K562 (cell line): ENCODE data around the gene TULP4. TPM values are rescaled to one million over a fixed set of nuclear protein-coding genes. Genes with fewer than 3 reads are reported as not detected.

Source experiments
- CTBP1 ChIP-seq: fragments of 450-650 bp; IDR thresholded peaks from 2 replicates; pipeline ENCODE4 v1.6.1; 2016; ENCODE audit warnings: borderline replicate concordance
- GABPB2 ChIP-seq: fragments of 250-450 bp; sonication (Bioruptor Pico); conservative IDR thresholded peaks from 2 replicates; pipeline ENCODE4 v1.5.1; 2021; ENCODE audit warnings: mild to moderate bottlenecking
- HES1 ChIP-seq: fragments of 450-650 bp; IDR thresholded peaks from 2 replicates; pipeline ENCODE4 v1.6.1; 2016; ENCODE audit warnings: low read depth, mild to moderate bottlenecking, moderate library complexity
- MLX ChIP-seq, 2 experiments: fragments of 450-650 bp in 1 of 2; sonication (generic) in 1 of 2; formaldehyde crosslinking; conservative IDR thresholded peaks; 2 replicates each; pipeline versions ENCODE4 v1.4.0 to v1.8.1; 2020 to 2022; ENCODE audit warnings: mild to moderate bottlenecking in 1 of 2, missing genetic modification reagents in 1 of 2
- NKRF ChIP-seq: fragments of 450-650 bp; IDR thresholded peaks from 2 replicates; pipeline ENCODE4 v1.6.1; 2016; ENCODE audit warnings: borderline replicate concordance
- SMAD1 ChIP-seq: fragments of 150-350 bp; IDR thresholded peaks from 2 replicates; pipeline ENCODE4 v1.6.1; 2014; ENCODE audit warnings: low read length, low read depth; ENCODE audit not compliant: partially characterized antibody
- ZBTB43 ChIP-seq: sonication (generic); formaldehyde crosslinking; IDR thresholded peaks from 2 replicates; pipeline ENCODE4 v1.8.0; 2023; ENCODE audit warnings: mild to moderate bottlenecking, missing genetic modification reagents
- ZNF184 ChIP-seq: sonication (generic); formaldehyde crosslinking; IDR thresholded peaks from 2 replicates; pipeline ENCODE4 v1.5.0; 2020; ENCODE audit warnings: missing genetic modification reagents
- ZNF407 ChIP-seq: fragments of 450-650 bp; IDR thresholded peaks from 2 replicates; pipeline ENCODE4 v1.6.1; 2016; ENCODE audit warnings: low read depth
- ZNF717 ChIP-seq: fragments of 250-450 bp; sonication (Bioruptor Pico); IDR thresholded peaks from 2 replicates; pipeline ENCODE4 v1.5.0; 2021
- ZNF830 ChIP-seq: fragments of 250-450 bp; sonication (Bioruptor Pico); IDR thresholded peaks from 2 replicates; pipeline ENCODE4 v1.5.0; 2021; ENCODE audit warnings: mild to moderate bottlenecking
- polyA plus RNA-seq, 8 experiments: library from polyadenylated mRNA; depleted of rRNA in 4 of 8; stranded (reverse) in 5 of 8; unstranded in 3 of 8; fragments of >200 nt; fragmentation: Nextera tagmentation in 2 of 8; fragmentation: Illumina TruSeq in 1 of 8; extraction: Ambion mirVana in 2 of 8; extraction: Trizol in 1 of 8; gene quantifications; 2 replicates each; pipeline versions ENCODE4 v1.2.1 to v1.2.3, GENCODE V29; 2011 to 2014; ENCODE audit warnings: inconsistent platforms in 1 of 8, missing spikeins in 1 of 8
- total RNA-seq, 7 experiments: library from RNA; depleted of rRNA in 6 of 7; stranded (reverse); fragments of >200 nt in 6 of 7; fragmentation: Illumina TruSeq in 2 of 7; extraction: Trizol in 2 of 7; gene quantifications; 2 replicates each; pipeline versions ENCODE4 v1.2.1 to v1.2.3, GENCODE V29; 2011 to 2021; ENCODE audit warnings: low replicate concordance in 1 of 7

TULP4 gene
- total and polyA plus RNA-seq, 9 of the 15 experiments (the other 6 are each of a cell fraction or from before 2014, with no cell fraction given), result 1.2 to 50.4 (median 11.0) TPM

GRCh38 chr6:158373214-158373613, 60.9 kb downstream of the TULP4 start (continued):
- TF ChIP-seq ZNF407 (no peak), SMAD1 (no peak), CTBP1 (no peak), GABPB2 (CRISPR knock-in tag) (no peak), MLX (CRISPR knock-in tag; conservative IDR thresholded peaks at IDR 0.05) (no peak), ZBTB43 (CRISPR knock-in tag) (no peak), ZNF184 (CRISPR knock-in tag) (no peak), ZNF717 (CRISPR knock-in tag) (no peak), ZNF830 (CRISPR knock-in tag) (no peak), NKRF (no peak), HES1 (no peak)
